GM19240 (cell line): ENCODE measurements around the gene RPL18.
A peak's percentile ranks its signal among the peaks of the same experiment; 100 is the strongest.

Source experiments
- DNase-seq: peaks from one replicate; pipeline ENCODE4 v3.0.0; 2011; ENCODE audit warnings: low spot score; ENCODE audit not compliant: insufficient read length

RPL18 gene

DNA sequence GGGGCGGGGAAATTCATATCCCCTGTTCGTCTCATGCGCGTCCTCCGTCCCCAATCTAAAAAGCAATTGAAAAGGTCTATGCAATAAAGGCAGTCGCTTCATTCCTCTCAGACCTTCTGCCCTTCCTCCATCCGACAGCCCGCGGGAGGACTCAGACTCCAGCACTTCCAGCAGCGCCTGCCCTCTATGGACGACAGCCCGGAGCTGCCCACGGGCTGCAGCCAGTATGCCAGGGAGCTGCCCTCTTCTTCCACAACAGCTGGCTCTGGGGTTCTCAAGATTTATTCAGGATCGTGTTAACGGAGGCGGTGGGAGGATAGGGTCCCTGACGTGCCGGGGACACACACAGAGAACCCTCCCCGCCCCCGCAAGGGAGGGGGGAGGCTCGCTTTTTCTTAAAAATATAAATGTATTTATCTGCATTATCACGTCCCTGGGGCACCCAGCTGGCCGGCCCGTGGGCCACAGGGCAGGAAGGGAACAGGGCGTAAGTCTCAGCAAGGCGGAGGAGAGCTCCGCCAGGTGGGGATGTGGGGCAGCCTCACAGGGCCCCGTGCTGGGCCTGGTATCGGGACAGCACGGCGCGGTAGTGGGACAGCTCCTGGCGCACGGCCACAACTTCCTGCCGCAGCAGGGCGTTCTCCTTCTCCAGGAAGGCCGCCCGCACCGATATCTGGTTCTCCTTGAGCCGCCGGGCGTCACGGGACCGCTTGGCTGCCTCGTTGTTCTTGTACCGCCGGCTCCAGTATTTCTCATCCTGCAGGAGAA is 11.5 kb upstream of the RPL18 start:
- DNase-seq: no peak

DNA sequence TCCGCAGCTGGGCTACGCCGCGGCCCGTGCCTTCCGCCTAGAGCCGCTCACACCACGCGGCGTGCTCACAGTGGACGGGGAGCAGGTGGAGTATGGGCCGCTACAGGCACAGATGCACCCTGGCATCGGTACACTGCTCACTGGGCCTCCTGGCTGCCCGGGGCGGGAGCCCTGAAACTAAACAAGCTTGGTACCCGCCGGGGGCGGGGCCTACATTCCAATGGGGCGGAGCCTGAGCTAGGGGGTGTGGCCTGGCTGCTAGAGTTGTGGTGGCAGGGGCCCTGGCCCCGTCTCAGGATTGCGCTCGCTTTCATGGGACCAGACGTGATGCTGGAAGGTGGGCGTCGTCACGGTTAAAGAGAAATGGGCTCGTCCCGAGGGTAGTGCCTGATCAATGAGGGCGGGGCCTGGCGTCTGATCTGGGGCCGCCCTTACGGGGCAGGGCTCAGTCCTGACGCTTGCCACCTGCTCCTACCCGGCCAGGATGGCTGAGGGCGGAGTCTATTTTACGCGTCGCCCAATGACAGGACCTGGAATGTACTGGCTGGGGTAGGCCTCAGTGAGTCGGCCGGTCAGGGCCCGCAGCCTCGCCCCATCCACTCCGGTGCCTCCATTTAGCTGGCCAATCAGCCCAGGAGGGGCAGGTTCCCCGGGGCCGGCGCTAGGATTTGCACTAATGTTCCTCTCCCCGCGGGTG is 10.8 kb upstream of the RPL18 start:
- DNase-seq: no peak

GRCh38 chr19:48629297-48629598 is 10.3 kb upstream of the RPL18 start:
- DNase-seq: no peak

DNA sequence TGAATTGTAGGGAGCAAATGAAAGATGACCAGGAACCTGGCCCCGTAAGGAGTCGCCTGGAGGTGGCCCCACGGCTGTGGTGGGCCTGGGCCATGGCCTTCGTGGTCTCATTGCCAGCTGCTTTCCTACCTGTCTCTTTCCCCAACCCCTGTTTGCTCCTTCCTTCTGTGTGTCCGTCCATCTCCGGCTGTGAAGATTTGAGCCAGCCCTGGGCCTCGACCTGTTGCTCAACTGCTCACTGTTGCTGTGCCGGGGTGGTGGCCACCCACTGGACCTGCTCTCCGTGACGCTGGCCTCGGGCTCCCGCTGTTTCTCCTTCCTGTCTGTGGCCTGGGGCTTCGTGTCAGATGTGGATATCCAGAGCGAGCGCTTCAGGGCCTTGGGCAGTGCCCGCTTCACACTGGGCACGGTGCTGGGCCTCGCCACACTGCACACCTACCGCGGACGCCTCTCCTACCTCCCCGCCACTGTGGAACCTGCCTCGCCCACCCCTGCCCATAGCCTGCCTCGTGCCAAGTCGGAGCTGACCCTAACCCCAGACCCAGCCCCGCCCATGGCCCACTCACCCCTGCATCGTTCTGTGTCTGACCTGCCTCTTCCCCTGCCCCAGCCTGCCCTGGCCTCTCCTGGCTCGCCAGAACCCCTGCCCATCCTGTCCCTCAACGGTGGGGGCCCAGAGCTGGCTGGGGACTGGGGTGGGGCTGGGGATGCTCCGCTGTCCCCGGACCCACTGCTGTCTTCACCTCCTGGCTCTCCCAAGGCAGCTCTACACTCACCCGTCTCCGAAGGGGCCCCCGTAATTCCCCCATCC is 9.7 kb upstream of the RPL18 start:
- DNase-seq: no peak

GRCh38 chr19:48627865-48628314 is 8.9 kb upstream of the RPL18 start:
- no peak for DNase-seq

- no peak for DNase-seq
Observed at GRCh38 chr19:48627201-48627864, 8.4 kb upstream of the RPL18 start.

DNA sequence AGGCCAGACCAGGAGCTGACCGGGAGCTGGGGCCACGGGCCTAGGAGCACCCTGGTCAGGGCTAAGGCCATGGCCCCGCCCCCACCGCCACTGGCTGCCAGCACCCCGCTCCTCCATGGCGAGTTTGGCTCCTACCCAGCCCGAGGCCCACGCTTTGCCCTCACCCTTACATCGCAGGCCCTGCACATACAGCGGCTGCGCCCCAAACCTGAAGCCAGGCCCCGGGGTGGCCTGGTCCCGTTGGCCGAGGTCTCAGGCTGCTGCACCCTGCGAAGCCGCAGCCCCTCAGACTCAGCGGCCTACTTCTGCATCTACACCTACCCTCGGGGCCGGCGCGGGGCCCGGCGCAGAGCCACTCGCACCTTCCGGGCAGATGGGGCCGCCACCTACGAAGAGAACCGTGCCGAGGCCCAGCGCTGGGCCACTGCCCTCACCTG is 6.9 kb upstream of the RPL18 start:
- no peak for DNase-seq

DNA sequence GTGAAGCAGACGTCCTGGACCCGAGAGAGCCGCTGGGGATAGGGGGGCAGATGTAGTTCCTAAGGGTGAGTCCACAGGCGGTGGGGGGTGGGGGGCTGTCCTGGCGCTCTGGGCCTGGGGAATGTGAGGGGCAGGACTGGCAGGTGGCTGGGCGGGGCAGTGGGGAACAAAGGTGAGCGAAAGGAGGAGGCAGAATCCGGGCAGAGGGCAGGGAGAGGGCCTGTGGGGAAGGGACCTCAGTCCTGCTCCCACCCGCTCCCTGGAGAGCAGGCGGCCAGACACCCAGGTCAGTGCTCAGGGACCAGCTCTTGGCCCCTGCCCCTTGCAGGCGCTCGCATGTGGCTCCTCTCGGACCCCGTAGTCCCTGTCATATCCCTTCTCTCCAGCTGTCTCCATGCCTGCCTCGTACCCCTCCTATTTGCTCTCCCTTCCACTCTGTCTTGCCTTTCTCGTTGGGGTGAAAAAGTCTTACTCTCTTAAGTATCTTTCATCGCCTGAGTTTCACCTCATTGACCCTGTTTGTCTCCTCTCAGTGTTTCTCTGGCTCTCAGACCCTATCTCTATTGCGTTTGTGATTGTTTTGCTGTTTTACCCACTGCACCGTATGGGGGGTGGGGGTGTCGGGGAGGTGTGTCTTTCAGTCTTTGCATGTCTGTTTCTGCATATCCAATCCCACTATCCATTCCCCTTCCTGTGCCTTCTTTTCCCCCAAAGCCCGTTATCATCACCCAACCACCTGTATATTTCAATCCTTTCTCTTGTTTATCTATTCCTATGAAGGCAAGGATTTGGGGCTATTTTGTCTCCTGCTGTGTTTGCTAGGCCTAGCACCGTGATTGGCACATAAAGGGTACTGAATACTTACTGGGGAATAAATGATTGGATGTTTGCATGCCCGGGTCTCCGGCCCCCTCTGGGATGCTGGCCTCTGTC is 6.1 kb upstream of the RPL18 start:
- DNase-seq: no peak

- DNase-seq: peak; percentile 91
Observed at GRCh38 chr19:48624067-48624594, 5.2 kb upstream of the RPL18 start.

DNA sequence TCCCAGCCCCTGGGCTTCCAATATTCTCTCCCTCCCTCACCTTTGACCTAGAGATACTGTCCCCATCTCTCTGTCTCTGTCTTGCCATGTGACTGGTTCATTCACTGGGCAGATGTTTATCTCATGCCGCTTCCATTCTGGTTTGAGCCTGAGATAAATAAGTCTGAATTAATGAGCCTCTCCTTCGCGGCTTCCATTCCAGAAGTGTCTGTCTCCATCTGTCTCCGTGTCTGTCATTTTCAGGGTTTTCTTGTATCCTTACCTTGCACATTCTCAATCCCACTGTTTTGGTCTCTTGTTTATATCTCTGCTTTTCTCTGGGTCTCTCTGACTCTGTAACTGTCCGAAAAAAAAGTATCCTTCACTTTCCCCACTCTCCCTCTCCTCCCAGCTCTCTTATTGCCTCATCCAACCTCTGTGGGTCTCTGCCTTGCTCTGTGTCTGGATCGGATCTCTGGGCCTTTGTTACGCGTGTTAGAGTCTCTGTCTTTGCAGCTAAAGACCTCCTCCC is 4.6 kb upstream of the RPL18 start:
- DNase-seq: no peak

DNA sequence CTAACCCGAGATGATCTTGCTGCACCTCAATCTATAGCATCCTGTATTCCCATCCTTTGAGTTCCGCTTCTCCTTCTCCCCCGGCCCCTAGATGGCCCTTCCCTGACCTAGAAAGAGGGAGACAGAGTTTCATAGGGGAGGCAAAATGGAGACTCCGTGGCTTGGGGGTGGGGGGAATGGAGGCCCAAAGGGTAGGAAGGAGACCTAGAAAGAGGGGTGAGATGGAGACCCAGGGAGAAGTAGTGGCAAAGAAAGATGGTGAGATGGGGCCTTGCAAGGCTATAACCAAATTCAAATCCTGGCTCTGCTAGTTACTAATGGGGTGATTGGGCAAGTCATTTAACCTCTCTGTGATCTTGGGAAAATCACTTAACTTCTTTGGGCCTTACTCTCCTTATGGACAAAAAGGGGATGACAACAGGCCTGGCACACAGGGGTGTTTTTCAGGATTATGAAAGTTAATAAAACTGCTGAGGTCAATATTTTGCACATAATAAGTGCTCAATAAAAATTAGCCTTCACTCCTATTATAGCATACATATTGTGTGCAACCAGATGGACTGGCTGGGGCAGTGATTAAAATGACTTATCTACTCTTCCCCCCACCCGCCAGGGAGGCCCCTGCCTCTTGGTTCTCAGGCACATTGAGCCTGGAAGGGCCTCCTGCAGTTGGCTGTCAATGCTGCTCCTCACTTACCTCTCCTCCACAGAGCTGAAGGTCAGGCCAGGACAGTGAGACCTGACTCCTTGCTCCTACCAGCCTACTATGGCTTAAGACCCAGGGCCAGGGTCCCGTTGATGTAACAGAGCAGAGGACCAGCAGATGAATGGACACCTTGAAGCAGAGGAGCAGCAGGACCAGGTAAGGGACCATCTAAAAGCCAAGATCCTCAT is 961 bp upstream of the RPL18 start:
- no peak for DNase-seq

- no peak for DNase-seq
Observed at GRCh38 chr19:48618278-48618915, 581 bp downstream of the RPL18 start.

GRCh38 chr19:48617146-48617937 is 1.6 kb downstream of the RPL18 start:
- DNase-seq: no peak

GRCh38 chr19:48616491-48617056 is 2.4 kb downstream of the RPL18 start:
- DNase-seq: no peak

DNA sequence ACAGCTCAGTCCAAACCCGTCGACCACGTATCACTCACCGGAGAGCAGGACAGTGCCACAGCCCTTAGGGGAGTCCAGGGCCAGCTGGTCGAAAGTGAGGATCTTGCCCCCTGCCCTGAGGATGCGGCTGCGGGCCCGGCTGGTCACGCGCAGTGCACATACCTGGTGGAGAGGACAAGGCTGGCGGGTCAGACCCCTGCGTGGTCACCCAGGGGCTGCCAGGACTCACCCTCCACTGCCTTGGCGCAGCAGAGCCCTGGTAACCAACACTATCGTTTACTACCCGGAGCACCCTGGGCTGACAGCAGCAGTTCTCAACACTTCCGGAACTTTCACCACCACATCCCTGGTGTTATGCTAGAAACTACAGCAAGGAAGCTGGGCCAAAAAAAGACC is 2.9 kb downstream of the RPL18 start:
- DNase-seq: no peak

DNA sequence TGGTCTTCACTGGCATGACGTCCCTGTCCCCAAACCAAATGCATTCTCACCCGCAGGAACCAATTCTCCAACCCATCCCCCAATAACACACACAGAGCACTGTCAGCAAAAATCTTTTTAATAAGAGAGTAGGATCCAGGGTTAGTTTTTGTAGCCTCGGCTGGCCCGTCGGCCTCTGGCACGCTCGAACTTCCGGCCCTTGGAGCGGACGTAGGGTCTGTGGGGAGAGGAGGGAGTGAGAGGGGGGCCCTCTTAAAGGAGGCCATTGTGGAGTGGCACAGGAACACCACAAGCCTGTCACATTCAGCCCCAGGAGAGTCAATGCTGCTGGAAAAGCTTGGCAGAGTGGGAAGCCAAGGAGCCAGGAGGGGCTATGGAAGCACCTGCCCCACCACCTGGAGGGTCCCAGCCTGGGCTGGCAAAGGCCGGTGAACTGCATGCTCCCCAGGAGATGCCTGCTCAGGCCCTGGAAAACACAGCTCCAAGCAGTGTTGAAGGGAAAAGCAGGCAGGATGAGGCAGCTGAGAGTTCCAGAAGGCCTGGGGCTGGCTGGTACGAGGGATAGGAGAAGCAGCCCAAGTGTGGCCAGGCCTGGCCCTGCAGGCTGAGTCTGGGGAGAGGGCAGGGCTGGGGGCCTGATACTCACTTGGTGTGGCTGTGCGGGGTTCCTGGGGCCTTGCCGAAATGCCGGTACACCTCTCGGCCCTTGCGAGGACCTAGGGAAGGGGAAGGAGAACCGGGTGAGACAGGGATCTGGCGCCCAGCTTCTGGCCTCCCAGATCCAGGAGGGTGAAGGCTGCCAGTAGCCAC is 3.5 kb downstream of the RPL18 start:
- DNase-seq: no peak
